Osteoblast (primary cell): ENCODE measurements around the gene CYP26B1. TPM values are rescaled to one million over a fixed set of nuclear protein-coding genes. Genes with fewer than 3 reads are reported as not detected.

Experiments
- DNase-seq: peaks from one replicate; pipeline ENCODE4 v3.0.0; 2011; ENCODE audit warnings: low spot score, mixed read lengths; ENCODE audit not compliant: insufficient read length; ENCODE audit errors: missing footprints
- H2AFZ ChIP-seq: 2 replicates; pipeline ENCODE4 v1.6.0; 2011; ENCODE audit warnings: mild to moderate bottlenecking, low read length
- H3K27ac ChIP-seq: 2 replicates; pipeline ENCODE4 v1.5.1; 2011; ENCODE audit warnings: mild to moderate bottlenecking, low read depth, low read length, moderate library complexity
- H3K27me3 ChIP-seq: 2 replicates; pipeline ENCODE4 v1.6.0; 2012; ENCODE audit warnings: mild to moderate bottlenecking, control low read depth, inconsistent platforms, low read length, moderate library complexity; ENCODE audit not compliant: insufficient read depth
- H3K36me3 ChIP-seq: 2 replicates; pipeline ENCODE4 v1.5.1; 2011; ENCODE audit warnings: mild to moderate bottlenecking, low read length, control low read depth, moderate library complexity; ENCODE audit not compliant: insufficient read depth
- H3K4me1 ChIP-seq: 2 replicates; pipeline ENCODE4 v1.5.1; 2011; ENCODE audit warnings: mild to moderate bottlenecking, low read length, control low read depth, moderate library complexity; ENCODE audit not compliant: insufficient read depth
- H3K4me2 ChIP-seq: 2 replicates; pipeline ENCODE4 v1.6.0; 2011; ENCODE audit warnings: mild to moderate bottlenecking, low read length; ENCODE audit not compliant: insufficient read depth
- H3K4me3 ChIP-seq: fragments of 200-600 bp; sonication (generic); 3 replicates; pipeline ENCODE4 v1.5.1; 2012; ENCODE audit warnings: mild to moderate bottlenecking, low read length, inconsistent platforms; ENCODE audit not compliant: insufficient read depth
- H3K79me2 ChIP-seq: 2 replicates; pipeline ENCODE4 v1.6.0; 2012; ENCODE audit warnings: mild to moderate bottlenecking, low read length, control low read depth, inconsistent platforms; ENCODE audit not compliant: insufficient read depth
- H3K9me3 ChIP-seq: 2 replicates; pipeline ENCODE4 v1.5.1; 2011; ENCODE audit warnings: low read depth, low read length, control low read depth
- H4K20me1 ChIP-seq: 2 replicates; pipeline ENCODE4 v1.6.0; 2012; ENCODE audit warnings: mild to moderate bottlenecking, low read length, control low read depth; ENCODE audit not compliant: insufficient read depth
- total RNA-seq: library from RNA; depleted of rRNA; stranded (reverse); fragments of >200 nt; gene quantifications from 2 replicates; pipeline ENCODE4 v1.2.3, GENCODE V29; 2012
- TF ChIP-seq, protein P1 (sequence below): IDR thresholded peaks from 2 replicates; pipeline ENCODE4 v1.5.1; 2011; ENCODE audit warnings: mild to moderate bottlenecking, low read depth, low read length, moderate library complexity; ENCODE audit errors: extremely low read depth

The CYP26B1 gene
- total RNA-seq, 1 donor, result under 0.01 TPM

DNA sequence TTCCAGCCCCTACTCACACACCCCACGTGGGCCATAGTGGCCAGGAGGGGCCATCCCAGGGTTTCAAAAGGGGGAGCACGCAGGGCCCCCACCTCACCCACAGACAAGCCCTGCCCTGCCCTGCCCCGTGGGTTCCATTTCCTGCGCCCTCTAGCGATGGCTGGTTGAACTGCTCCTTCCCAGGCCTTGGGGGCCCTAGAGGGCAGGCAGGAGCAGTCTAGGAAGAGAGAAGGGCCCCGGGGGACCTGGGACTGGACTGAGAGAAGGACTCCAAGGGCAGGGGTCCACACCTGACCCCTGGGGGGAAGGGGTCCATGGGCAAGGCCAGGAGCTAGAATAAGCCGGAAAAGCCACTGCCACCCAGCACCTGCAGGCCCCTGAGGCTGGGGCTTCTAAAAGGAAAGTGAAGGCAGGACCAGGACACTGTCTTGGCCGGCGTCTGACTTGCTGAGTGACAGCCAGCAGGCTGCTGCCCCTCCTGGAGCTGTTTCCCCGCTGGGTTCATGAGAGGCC is 10.1 kb downstream of the CYP26B1 start:
- H3K27ac ChIP-seq, result no peak overlapping the region
- H2AFZ ChIP-seq, result no peak overlapping the region
- H3K36me3 ChIP-seq, result no peaks in the 10 kb centered on the region
- no peaks in the 10 kb centered on the region for H3K4me1 ChIP-seq
- H3K27me3 ChIP-seq, result peaks cover 13% of the 10 kb centered on the region
- H4K20me1 ChIP-seq, result no peaks in the 10 kb centered on the region
- TF ChIP-seq, protein P1, sequence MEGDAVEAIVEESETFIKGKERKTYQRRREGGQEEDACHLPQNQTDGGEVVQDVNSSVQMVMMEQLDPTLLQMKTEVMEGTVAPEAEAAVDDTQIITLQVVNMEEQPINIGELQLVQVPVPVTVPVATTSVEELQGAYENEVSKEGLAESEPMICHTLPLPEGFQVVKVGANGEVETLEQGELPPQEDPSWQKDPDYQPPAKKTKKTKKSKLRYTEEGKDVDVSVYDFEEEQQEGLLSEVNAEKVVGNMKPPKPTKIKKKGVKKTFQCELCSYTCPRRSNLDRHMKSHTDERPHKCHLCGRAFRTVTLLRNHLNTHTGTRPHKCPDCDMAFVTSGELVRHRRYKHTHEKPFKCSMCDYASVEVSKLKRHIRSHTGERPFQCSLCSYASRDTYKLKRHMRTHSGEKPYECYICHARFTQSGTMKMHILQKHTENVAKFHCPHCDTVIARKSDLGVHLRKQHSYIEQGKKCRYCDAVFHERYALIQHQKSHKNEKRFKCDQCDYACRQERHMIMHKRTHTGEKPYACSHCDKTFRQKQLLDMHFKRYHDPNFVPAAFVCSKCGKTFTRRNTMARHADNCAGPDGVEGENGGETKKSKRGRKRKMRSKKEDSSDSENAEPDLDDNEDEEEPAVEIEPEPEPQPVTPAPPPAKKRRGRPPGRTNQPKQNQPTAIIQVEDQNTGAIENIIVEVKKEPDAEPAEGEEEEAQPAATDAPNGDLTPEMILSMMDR, result peak; percentile 92
- DNase-seq, result peak; percentile 99
- H3K9me3 ChIP-seq, result no peaks in the 10 kb centered on the region
- H3K79me2 ChIP-seq, result no peaks in the 10 kb centered on the region
- no peak overlapping the region for H3K4me2 ChIP-seq
- no peak overlapping the region for H3K4me3 ChIP-seq

GRCh38 chr2:72136933-72137497 is 10.6 kb downstream of the CYP26B1 start:
- Histone ChIP-seq H3K4me1 (no peaks in the 10 kb centered on the region), H3K9me3 (no peaks in the 10 kb centered on the region), H3K4me3 (no peak overlapping the region), H3K4me2 (no peak overlapping the region), H2AFZ (no peak overlapping the region), H3K27ac (no peak overlapping the region), H3K27me3 (peaks cover 11% of the 10 kb centered on the region), H4K20me1 (no peaks in the 10 kb centered on the region), H3K36me3 (no peaks in the 10 kb centered on the region), H3K79me2 (no peaks in the 10 kb centered on the region)
- TF ChIP-seq, protein P1, result no peak
- peak; percentile 82 for DNase-seq

- Histone ChIP-seq H3K4me3 (no peak overlapping the region), H3K27ac (no peak overlapping the region), H4K20me1 (no peaks in the 10 kb centered on the region), H3K4me1 (no peaks in the 10 kb centered on the region), H2AFZ (no peak overlapping the region), H3K27me3 (peaks cover 11% of the 10 kb centered on the region), H3K79me2 (no peaks in the 10 kb centered on the region), H3K36me3 (no peaks in the 10 kb centered on the region), H3K9me3 (no peaks in the 10 kb centered on the region), H3K4me2 (no peak overlapping the region)
- TF ChIP-seq, protein P1, result no peak
- DNase-seq, result peak; percentile 65
Observed at GRCh38 chr2:72136331-72136730, 11.3 kb downstream of the CYP26B1 start.

GRCh38 chr2:72135921-72136320 is 11.7 kb downstream of the CYP26B1 start:
- H3K36me3 ChIP-seq, result no peaks in the 10 kb centered on the region

More at GRCh38 chr2:72135921-72136320, 11.7 kb downstream of the CYP26B1 start:
- H3K4me2 ChIP-seq, result no peak overlapping the region
- no peak for DNase-seq
- H2AFZ ChIP-seq, result no peak overlapping the region
- no peaks in the 10 kb centered on the region for H3K79me2 ChIP-seq
- TF ChIP-seq, protein P1, result no peak
- no peaks in the 10 kb centered on the region for H3K9me3 ChIP-seq
- H3K4me1 ChIP-seq, result no peaks in the 10 kb centered on the region
- no peak overlapping the region for H3K27ac ChIP-seq
- H3K4me3 ChIP-seq, result no peak overlapping the region
- H3K27me3 ChIP-seq, result peaks cover 11% of the 10 kb centered on the region
- no peaks in the 10 kb centered on the region for H4K20me1 ChIP-seq
